Activated T-cell treated with anti-CD3 and anti-CD28 coated beads for 1 hour (primary cell): ENCODE results near the gene SEMA6B.

Experiments
- DNase-seq: peaks from one replicate; pipeline ENCODE4 v3.0.0-alpha.2; 2020; ENCODE audit warnings: low read depth

SEMA6B gene

DNA sequence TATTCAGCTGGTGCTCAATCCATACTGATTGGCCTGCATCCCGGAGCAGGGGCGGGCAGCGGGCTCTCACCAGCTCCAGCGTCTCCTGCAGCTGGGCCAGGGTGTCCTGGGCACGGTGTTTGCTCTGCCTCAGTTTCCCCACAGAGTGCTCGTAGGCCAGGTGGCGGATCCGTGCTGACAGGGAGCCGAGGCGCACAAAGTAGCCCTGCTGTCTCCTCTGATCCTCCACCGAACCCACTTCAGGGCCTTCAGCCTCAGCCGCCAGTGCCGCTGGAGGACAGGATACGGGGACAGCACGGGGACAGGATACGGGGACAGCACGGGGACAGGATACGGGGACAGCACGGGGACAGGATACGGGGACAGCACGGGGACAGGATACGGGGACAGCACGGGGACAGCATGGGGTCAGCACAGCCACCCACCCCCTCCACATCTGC, 33.9 kb downstream of the SEMA6B start:
- DNase-seq, result no peak

DNA sequence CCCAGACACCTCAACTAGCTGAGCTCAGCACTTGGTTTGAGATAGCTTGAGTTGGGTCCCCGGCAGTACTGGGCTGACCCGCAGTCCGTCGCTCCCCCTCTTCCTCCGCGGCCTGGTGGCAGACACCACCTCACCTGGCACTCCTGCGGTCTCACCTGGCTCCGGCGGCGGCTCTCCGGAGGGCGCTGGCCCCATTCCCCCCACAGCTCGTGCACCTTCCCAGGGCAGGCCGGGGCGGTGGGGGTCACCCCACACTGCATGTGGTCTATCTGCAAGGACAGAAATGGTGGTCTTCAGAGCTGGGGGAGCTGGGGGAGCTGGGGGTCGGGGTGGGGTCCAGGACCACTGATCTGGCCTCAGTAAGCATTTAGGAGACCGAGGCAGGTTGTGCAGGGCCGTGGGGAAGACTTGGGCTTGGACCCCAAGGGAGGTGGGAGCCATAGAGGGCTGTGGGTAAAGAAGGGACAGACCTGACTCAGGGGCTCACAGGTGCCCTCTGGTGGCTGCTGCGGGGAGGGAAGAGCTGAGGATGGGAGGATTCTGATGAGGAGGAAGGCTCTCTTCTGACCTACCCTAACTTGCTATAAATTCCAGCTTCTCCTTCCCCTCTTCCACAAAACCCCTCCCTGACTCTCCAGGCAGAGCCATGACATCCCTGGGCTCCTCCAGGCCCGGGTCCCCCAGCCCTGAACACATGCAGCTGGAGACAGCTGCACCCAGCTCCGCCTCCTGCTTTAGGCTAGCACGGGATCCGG, 34.5 kb downstream of the SEMA6B start:
- peak; percentile 64 for DNase-seq

DNA sequence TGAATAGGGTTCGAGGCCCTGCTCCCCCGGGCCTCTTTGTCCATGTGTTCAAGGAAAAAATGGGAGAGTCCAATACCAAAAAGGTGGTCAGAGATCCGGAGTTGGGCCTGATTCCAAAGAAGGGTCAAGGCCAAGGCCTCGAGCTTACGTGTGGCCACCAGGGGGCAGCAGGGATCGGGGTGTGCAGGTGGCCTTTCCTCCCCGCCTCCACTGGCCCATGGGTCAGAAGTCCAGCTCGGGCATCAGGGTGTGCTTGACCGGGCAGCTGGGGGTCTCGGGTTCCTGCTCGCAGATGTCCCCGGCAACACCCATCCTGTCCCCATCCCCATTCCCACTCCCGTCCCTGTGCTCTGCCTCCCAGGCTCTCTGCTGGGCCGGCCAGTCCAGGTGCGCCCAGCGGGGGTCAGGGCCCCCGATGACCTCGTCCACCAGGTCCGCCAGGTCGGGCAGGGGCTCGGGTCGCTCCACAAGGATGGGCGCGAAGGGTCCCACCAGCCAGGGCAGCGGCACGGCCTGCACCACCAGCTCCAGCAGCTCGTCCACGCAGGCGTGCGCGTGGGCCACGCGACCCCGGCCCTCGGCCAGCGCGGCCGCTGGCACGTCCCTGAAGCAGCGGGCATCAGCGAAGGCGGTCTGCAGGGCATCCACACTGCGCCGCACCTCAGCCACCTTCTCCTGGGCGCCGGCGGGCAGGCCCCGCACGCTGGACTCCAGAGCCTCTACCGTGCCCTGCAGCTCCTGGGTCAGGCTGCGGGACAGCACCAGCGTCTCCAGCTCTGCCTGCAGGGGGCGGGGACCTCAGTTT, 36.0 kb downstream of the SEMA6B start:
- peak; percentile 10 for DNase-seq

DNA sequence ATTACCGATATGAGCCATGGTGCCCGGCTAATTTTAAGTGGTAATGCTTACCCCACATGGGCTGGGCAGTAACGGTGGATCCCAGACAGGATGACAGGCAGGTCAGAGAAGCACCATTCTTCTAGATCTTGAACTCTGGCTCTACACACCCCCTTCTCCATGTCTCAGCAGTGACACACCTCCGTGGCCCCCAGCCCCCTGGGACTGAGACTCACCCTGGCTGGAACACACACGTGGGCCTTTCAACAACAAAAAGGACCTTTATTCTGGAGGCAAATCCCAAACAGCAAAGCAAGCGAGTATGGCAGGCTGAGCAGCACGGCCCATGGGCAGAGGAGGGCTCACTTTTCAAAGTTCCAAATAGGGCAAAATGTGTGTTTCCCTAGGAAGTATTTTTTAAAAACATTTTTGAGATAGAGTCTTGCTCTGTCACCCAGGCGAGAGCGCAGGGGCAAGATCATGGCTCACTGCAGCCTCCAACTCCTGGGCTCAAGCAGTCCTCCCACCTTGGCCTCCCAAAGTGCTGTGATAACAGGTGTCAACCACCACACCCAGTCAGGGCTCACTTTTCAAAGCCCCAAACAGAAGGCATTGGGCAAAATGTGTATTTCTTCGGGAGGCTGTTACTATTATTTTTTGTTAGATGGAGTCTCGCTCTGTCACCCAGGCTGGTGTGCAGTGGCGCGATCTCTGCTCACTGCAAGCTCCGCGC, 37.0 kb downstream of the SEMA6B start:
- no peak for DNase-seq

DNA sequence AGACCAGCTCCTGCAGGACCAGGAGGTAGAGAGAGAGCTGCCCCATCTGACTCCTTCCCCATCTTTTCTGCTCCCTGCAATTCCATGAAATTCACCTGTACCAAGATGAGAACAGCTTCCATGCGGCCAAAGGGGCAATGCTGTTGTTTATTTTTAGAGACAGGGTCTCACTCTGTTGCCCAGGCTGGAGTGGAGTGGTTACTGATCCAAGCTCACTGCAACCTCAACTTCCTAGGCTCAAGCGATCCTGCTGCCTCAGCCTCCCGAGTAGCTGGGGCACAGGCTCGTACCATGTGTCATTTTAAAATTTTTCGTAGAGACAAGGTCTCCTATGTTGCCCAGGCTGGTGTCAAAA, 37.6 kb downstream of the SEMA6B start:
- no peak for DNase-seq

DNA sequence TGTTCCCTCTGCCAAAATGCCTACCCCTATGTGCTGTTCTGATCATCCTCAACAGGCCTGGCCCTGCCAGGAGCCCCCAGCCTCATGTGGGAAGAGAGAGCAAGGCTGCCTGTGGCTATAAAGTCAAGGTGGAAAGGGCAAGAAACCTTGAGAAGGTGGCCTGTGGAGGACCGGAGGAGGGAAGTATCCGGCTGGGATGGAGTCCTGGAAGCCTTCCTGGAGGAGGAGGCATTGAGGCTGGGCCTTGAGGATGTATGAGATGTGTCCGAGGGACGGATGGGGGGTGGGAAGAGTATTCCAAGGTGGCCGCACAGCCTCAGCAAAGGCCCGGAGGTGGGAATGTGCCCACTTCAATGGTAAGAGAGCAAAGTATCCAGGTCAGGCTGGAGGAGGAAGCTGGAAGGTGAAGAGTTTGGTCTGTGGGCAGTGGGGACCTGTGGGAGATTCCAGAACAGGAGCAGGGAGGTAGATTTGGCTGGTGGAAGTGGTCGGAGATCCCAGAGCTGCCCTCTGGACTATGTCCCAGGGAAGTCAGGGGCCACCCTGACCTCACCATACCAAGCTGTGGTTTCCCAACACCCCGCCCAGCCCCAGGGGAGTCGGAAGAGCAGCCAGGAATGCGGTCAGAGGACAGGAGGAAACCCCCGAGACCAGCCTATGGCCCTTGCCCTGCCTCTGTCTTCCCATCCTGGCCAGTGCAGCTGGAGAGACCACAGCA, 38.2 kb downstream of the SEMA6B start:
- no peak for DNase-seq

DNA sequence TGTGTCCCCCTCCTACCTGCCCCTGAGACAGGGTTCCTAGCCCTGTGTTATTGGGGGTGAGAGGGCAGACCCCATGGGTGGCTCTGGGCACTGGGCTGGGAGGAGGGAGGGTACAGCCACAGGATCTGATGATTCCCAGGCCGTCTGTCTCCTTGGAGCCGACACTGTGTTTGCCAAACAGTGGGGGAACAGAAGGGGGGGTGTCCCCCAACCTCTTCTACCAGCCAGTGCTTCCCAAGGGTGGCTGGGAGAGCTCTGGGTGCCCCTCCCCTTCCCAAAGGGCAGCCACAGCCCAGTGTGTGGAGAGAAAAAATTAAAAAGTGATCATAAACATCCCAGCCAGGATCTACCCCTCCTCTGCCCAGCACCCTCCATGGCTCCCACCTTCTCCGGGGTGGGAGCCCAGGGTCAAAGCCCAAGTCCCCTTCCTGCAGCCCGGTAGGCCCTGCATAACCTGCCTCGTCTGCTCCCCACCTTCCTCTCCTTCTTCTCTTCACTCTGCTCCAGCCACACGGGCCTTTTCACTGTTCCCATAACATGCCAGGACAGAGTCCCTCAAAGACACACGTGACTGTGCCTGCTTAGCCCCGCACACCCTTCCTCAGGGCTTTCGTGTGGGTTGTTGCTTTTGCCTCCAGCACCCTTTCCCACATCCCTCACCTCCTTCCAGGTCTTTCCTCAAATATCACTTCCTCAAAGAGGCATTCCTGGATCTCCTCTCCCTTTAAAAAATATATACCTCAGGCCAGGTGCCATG, 39.8 kb downstream of the SEMA6B start:
- DNase-seq, result no peak

DNA sequence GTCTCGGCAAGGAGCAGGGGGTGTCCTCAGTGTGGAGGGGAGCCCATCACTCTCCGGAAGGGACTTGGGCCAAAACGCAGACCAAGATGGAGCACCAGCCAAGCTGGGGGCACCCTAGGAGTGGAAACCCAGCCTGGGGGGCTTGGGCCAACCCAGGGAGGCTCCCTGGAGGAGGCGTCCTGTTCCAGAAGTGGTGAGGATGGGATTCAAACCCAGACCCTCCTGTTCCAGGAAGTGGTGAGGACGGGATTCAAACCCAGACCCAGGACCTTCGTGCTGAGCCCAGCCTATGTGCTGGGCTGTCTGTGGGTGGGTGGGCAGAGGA, 40.4 kb downstream of the SEMA6B start:
- no peak for DNase-seq

DNA sequence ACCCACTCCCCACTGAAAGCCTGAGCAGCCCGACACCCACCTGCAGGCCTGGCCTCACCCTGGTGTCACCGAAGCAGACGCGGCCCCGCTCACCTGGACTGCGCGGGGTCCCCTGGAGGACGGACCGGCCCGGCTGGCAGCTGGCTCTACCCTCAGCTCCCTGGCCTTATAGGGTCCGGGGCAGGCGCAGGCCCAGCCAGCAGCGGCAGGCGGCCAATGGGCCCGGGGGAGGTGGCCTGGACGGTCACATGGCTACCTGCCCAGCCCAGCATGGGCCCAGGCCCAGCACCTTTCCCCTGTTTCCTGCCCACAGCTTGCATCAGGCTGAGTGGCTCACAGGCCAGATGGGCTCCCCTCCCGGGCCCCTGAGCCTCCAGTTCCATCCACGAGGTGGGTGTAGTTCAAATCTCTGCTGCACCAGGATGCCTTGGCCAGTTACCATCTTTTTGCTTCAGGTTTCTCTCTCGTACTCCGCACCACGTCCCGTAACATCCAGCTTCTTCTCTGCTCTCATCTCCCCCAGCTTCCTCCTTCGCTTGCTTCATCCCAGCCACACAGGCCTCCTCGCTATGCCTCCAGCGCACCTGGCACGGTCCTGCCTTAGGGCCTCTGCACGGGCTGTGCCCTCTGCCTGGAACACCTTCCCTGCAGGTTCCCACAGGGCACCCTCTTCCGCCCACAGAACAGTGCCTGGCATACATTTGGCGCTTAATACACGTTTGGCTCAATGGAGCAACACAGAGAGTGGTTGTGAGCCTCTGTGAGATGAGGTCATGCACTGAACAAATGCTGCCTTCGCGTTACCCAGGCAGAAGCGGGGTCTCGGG, 40.9 kb downstream of the SEMA6B start, which contains the start of gene PLIN4:
PLIN4 (minus strand) TSS at position 142 of the 827 bp plus-strand sequence. CDS start 214 bp downstream, outside the sequence.
- no peak for DNase-seq

DNA sequence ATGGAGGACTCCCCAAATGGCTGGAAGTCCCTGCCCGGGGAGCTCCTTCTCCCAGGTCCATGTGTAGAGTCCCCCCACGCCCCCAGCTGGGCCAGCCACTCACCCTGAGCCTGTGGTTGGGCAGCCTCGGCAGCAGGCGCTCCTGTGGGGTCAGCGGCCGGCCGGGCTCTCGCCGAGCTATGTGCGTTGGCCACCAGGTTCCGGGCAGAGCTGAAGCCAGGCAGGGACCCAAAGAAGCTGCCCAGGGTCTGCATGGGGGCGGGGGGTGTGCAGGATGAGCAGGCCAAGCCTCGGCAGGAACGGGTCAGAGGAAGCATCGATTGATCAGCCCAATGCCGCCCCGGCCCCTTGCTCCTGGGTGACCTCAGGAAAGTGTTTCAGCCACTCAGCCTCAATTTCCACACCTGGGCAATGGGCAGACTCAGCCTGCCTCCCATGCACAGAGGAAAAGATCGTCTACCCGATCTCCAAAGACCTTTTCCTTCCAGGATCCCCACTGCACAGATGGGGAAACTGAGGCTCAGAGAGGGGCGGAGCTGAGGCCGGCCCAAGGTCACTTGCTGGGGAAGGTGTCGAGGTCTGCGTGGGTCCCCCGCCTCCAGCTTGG, 41.9 kb downstream of the SEMA6B start:
- no peak for DNase-seq

DNA sequence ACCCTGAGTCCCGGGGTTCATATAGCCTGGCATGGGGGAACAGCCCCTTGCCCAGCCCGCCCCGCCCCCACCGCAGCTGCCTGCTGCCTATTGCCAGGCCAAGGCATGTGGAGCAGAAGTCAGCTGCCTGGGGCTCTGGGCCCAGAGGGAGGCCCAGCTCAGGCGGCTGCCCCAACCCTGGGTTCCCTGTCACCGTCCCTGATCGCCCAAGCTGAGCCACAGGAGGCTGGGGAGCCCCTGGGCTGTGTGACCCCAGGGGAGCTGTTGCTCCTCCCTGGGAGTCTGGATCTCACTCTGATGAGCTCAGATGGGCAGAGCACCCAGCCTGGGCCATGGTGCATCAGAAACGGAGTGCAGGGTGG, 42.6 kb downstream of the SEMA6B start:
- no peak for DNase-seq

DNA sequence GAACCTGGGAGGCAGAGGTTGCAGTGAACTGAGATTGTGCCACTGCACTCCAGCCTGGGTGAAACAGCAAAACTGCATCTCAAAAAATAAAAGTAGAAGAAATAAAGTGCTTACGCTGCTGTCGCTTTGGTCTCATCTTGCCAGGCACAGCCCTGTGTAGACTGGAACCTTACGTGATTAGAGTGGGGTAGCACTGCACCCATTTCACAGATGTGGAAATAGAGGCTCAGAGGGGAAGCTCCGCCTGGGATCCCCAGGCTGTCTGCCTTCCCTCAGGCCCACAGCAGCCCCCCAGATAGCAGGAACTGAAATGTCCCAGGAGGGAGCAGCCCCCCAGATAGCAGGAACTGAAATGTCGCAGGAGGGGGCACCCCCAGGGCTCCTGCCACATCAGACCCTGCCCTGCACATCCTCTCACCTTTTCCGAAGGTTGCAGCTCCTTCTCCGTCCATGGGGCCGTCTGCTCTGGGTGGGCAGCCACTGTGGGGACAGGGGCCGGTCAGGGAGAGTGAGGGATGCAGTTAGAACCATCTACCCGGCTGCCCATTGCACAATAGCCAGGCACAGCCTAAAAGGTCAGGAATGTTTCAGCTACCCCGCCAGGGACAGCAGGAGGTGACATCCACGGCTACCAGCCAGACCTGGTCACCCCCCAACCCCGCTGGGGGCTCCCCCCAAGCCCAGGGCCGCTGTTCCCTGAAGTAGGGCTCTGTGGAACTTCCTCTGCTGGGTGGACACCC, 43.1 kb downstream of the SEMA6B start:
- no peak for DNase-seq

DNA sequence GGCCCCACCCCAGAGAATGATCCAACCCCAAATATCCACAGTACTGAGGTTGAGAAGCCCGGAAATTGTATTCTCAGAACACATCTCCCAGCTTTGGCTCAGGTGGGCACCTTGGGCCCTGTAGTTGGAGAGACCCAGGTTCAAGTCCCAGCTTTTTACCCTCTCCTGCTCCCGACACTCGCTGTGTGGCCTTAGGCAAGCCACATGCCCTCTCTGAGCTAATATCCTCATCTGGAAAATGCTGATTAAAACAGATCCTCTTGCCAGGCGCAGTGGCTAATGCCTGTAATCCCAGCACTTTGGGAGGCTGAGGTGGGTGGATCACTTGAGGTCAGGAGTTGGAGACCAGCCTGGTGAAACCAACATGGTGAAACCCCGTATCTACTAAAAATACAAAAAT, 43.8 kb downstream of the SEMA6B start:
- no peak for DNase-seq

DNA sequence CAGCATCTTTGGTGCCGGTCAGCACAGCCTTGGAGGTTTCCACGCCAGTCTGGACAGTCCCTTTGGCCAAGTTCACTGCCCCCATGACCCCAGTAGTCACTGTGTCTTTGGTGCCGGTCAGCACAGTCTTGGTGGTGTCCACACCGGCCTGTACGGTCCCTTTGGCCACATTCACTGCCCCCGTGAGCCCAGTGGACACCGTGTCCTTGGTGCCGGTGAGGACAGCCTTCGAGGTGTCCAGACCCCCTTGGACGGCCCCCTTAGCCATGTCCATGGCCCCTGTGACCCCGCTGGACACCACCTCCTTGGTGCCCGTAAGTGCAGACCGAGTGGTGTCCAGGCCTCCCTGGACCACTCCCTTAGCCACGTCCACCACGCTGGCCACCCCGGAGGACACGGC, 46.2 kb downstream of the SEMA6B start:
- no peak for DNase-seq

DNA sequence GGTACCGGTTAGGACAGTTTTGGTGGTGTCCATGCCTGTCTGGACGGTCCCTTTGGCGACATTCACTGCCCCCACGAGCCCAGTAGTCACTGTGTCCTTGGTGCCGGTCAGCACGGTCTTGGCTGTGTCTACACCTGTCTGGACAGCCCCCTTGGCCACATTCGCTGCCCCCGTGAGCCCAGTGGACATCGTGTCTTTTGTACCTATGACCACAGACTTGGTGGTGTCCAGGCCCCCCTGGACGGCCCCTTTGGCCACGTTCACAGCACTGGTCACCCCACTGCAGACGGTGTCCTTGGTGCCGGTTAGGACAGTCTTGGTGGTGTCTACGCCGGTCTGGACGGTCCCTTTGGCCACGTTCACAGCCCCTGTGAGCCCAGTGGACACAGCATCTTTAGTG, 47.4 kb downstream of the SEMA6B start:
- DNase-seq, result no peak

DNA sequence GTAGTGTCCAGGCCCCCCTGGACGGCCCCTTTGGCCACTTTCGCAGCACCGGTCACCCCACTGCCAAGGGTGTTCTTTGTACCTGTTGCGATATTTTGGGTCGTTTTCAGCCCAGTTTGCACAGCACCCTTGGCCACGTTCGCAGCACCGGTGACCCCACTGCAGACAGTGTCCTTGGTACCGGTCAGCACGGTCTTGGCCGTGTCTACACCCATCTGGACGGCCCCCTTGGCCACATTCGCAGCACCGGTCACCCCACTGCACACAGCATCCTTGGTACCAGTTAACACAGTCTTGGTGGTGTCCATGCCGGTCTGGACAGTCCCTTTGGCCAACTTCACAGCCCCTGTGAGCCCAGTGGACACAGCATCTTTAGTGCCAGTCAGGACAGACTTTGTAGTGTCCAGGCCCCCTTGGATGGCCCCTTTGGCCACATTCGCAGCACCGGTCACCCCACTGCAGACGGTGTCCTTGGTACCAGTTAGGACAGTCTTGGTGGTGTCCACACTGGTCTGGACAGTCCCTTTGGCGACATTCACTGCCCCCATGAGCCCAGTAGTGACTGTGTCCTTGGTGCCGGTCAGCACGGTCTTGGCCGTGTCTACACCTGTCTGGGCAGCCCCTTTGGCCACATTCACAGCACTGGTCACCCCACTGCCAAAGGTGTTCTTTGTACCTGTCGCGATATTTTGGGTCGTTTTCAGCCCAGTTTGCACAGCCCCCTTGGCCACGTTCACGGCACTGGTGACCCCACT, 48.0 kb downstream of the SEMA6B start:
- no peak for DNase-seq

DNA sequence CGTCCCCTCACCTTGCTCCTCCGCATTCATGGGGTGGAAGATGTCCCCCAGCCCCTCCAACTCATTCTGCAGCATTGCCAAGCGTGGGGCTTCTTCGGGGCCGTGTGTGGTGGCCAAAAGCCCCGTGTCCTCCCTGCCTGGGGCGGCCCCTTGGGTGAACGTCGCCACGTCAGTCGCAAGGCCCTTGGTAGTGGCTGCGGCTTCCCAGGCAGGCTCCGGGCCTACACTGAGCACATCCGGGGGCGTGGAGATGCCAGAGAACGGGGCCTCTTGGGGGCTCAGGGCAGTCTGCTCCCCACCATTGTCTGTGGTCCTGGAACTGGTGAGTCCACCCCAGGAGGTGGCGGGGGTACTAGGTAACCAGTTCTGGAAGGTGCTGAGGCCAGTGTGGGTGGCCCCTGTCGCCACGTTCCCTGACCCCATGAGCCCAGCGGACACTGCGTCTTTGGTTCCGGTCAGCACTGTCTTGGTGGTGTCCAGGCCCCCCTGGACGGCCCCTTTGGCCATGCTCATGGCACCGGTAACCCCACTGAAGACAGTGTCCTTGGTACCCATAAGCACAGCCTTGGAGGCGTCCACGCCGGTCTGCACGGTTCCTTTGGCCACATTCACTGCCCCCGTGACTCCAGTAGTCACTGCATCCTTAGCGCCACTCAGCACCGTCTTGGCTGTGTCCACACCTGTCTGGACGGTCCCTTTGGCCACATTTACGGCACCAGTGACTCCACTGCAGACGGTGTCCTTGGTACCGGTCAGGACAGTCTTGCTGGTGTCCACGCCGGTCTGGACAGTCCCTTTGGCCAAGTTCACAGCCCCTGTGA, 48.8 kb downstream of the SEMA6B start:
- no peak for DNase-seq

DNA sequence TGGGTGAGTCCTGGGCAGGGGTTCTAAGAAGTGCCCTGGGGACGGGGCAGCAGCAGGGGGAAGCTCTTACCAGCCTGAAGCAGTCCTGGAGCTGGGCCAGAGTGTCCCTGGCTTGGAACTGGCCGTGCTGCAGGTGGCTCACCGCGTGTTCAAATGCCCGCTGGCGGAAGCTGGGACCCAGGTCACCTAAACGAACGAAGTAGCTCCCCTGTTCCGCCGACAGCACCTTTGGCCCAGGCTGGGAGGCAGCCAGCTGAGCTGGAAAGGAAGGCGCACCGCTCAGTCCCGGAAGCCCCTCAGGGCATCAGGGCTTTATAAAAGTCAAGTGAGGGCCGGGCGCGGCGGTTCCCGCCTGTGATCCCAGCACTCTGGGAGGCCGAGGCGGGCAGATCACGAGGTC, 50.8 kb downstream of the SEMA6B start:
- no peak for DNase-seq
